Measurements from ENCODE around the gene IDUA. TPM values are rescaled to one million over a fixed set of nuclear protein-coding genes. Genes with fewer than 3 reads are reported as not detected.

Gene IDUA
- total RNA-seq, 1 donor from 2014 or later = 18.0 TPM

DNA sequence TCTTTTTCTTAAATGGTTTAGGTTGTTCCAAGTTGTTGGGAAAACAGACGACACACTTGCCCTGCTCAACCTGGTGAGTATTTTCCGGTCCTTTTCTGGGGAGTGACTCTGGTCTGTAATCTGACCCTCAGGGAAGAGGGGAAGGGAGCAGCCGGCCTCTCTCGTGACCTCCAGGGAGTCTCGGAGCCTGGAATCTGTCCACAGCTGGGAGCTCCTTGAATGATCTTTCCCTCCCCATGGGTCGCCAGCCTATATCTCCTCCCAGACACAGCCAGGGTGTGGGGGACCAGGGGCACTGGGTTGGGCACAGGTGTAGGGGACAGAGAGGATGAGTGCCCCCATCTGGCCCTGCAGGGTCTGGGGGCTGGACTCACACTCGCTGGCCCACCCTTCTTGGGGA, 35.7 kb upstream of the IDUA start:
- H3K4me3 Mint-ChIP-seq = no peak overlapping the region
- no peak for TF ChIP-seq CTCF (conservative IDR thresholded peaks at IDR 0.05)
- no peaks in the 10 kb centered on the region for H3K36me3 Mint-ChIP-seq (ENCODE audit: low read depth)
- no peaks in the 10 kb centered on the region for H3K4me1 Mint-ChIP-seq
- H3K27me3 Mint-ChIP-seq (ENCODE audit: low read depth) = peaks cover 1% of the 10 kb centered on the region
- H3K9me3 Mint-ChIP-seq = no peaks in the 10 kb centered on the region
- no peak for DNase-seq (ENCODE audit: low read depth, low spot score)
- H3K27ac Mint-ChIP-seq (ENCODE audit: unreplicated experiment) = no peak overlapping the region

DNA sequence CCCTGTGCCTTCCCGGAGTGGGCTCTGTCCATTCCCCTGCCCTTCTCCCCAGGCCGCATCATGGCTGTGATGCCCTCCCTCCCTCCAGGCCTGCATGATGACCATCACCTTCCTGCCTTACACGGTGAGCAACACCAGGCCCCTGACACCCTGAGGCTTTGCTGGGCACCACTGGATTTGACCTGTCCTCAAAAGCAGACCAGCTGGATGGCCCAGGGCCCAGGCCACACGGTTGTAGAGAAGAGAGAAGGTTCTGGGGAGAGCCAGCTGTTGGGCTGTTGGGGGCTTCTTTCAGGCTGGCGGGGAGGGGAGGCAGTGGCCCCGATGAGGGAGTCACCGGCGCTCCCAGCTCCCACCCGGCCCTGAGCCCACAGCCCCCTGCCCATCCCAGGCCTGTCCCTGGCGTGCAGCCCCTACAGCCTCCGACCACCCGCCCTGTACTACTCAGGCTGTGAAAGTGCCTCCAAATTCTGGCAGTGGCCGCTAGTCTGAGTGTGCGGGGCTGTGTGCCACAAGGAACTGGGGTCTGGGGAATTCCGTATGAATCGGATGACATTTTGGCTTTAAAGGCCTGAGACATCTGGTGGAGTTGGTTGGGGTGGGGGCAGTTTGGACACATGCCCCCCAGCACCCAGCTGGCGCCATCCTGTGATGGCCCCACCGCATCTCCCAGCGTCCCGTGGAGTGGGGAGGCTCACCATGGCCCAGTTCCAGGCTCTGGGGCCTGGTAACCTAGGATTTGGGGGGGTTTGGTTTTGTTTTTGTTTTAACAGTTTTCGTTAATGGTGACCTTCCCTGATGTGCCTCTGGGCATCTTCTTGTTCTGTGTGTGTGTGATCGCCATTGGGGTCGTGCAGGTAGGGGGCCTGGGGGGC, 35.0 kb upstream of the IDUA start:
- Mint-ChIP-seq H3K4me3 (no peak overlapping the region), H3K36me3 (ENCODE audit: low read depth) (no peaks in the 10 kb centered on the region), H3K9me3 (no peaks in the 10 kb centered on the region), H3K4me1 (no peaks in the 10 kb centered on the region), H3K27ac (ENCODE audit: unreplicated experiment) (no peak overlapping the region), H3K27me3 (ENCODE audit: low read depth) (no peaks in the 10 kb centered on the region)
- no peak for DNase-seq (ENCODE audit: low read depth, low spot score)
- TF ChIP-seq CTCF (conservative IDR thresholded peaks at IDR 0.05) = no peak

DNA sequence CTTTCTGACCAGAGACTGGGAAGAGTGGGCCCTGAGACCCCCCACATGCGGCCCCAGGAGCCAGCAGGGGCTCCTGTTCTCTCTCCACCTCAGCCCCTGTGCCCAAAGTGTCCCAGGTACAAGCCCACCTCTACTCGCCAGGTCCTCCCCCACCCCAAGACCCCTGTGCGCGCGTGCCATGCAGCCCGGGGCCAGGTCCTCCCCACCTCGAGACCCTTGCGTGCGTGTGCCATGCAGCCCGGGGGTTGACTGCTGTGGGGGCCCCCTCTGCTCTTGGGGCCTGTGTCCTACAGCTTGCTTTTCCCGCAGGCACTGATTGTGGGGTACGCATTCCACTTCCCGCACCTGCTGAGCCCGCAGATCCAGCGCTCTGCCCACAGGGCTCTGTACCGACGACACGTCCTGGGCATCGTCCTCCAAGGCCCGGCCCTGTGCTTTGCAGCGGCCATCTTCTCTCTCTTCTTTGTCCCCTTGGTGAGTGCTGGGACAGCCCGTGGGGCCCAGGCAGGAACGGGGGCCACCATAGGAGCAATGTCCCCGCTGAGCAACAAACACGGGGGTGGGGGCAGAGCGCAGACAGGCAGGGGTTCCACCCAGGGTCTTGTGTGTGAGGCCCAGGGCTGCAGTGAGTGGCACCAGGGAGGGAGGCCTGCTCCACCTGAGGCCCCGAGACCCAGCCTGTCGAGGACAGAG, 33.8 kb upstream of the IDUA start:
- TF ChIP-seq CTCF (conservative IDR thresholded peaks at IDR 0.05) = no peak
- Mint-ChIP-seq H3K27me3 (ENCODE audit: low read depth) (no peaks in the 10 kb centered on the region), H3K27ac (ENCODE audit: unreplicated experiment) (no peak overlapping the region), H3K4me3 (no peak overlapping the region), H3K4me1 (no peaks in the 10 kb centered on the region), H3K36me3 (ENCODE audit: low read depth) (no peaks in the 10 kb centered on the region), H3K9me3 (no peaks in the 10 kb centered on the region)
- no peak for DNase-seq (ENCODE audit: low read depth, low spot score)

- TF ChIP-seq CTCF (conservative IDR thresholded peaks at IDR 0.05) = no peak
- H3K27ac Mint-ChIP-seq (ENCODE audit: unreplicated experiment) = no peak overlapping the region
Measured at GRCh38 chr4:953574-953915, 33.3 kb upstream of the IDUA start.

GRCh38 chr4:954211-955020, 32.4 kb upstream of the IDUA start:
- Mint-ChIP-seq H3K36me3 (ENCODE audit: low read depth) (no peaks in the 10 kb centered on the region), H3K4me3 (no peak overlapping the region), H3K27me3 (ENCODE audit: low read depth) (no peaks in the 10 kb centered on the region), H3K4me1 (no peaks in the 10 kb centered on the region), H3K27ac (ENCODE audit: unreplicated experiment) (no peak overlapping the region), H3K9me3 (no peaks in the 10 kb centered on the region)
- TF ChIP-seq CTCF (conservative IDR thresholded peaks at IDR 0.05) = no peak
- DNase-seq (ENCODE audit: low read depth, low spot score) = no peak

More at GRCh38 chr4:953574-953915, 33.3 kb upstream of the IDUA start:
- H3K36me3 Mint-ChIP-seq (ENCODE audit: low read depth) = no peaks in the 10 kb centered on the region
- no peak for DNase-seq (ENCODE audit: low read depth, low spot score)
- no peaks in the 10 kb centered on the region for H3K9me3 Mint-ChIP-seq
- H3K27me3 Mint-ChIP-seq (ENCODE audit: low read depth) = no peaks in the 10 kb centered on the region
- no peak overlapping the region for H3K4me3 Mint-ChIP-seq
- H3K4me1 Mint-ChIP-seq = no peaks in the 10 kb centered on the region

All from neural crest cell (in vitro differentiated cells).